K562 (cell line): ENCODE measurements around the gene ALOX12. TPM values are rescaled to one million over a fixed set of nuclear protein-coding genes. Genes with fewer than 3 reads are reported as not detected.

Experiments
- ATAC-seq: fragments of 200-7000 bp; cut with Tn5 transposase; 3 replicates; pipeline ENCODE4 v1.9.1; 2020; ENCODE audit warnings: moderate library complexity
- BruUV-seq: library from RNA; stranded (reverse); fragments of 400-500 nt; replicated peaks from 2 replicates; lab custom pipeline; 2021; lab: Mats Ljungman, UMichigan
- CTCF ChIA-PET: fragments of 300-600 bp; formaldehyde crosslinking; extraction: SDS; loops from one replicate; lab custom pipeline; 2021; ENCODE audit warnings: low intra/inter-chr PET ratio; lab: Yijun Ruan, JAX
- POLR2A ChIA-PET: fragments of 300-600, 350-650 bp; sonication (Branson Sonifier 250); formaldehyde crosslinking; extraction: SDS; loops from one replicate; lab custom pipeline; 2021; ENCODE audit warnings: antibody characterized with exemption, inconsistent platforms; lab: Yijun Ruan, JAX
- DNase-seq, 4 experiments: peaks; one replicate each; pipeline versions ENCODE4 v3.0.0 to v3.0.0-alpha.2; 2011 to 2018; ENCODE audit warnings: low spot score in 3 of 4, mixed read lengths in 3 of 4; ENCODE audit errors: extremely low read depth in 1 of 4
- FAIRE-seq: peaks from 2 replicates; lab custom pipeline; 2011; peaks lifted over from hg19 to GRCh38; lab: Jason Lieb, UNC
- H2AFZ ChIP-seq: 2 replicates; pipeline ENCODE4 v1.6.0; 2011; ENCODE audit warnings: low read depth, low read length, control low read depth, inconsistent platforms
- H3K27ac ChIP-seq: fragments of 200-600 bp; 3 replicates; pipeline ENCODE4 v1.8.0; 2011; ENCODE audit warnings: low read depth, mild to moderate bottlenecking, control low read depth, inconsistent platforms, low read length, moderate library complexity, mixed read lengths; ENCODE audit errors: extremely low read depth
- H3K27me3 ChIP-seq, 2 experiments: fragments of 300-600 bp in 1 of 2; 2 replicates in 1 of 2; 3 replicates in 1 of 2; pipeline versions ENCODE4 v1.6.0 to v1.8.0; 2011; ENCODE audit warnings: inconsistent platforms in 2 of 2, low read length in 2 of 2, mild to moderate bottlenecking in 1 of 2, mixed read lengths in 1 of 2, moderate library complexity in 1 of 2; ENCODE audit not compliant: control insufficient read depth in 2 of 2, insufficient read depth in 2 of 2
- H3K36me3 ChIP-seq: fragments of 300-600 bp; 3 replicates; pipeline ENCODE4 v1.8.0; 2011; ENCODE audit warnings: mild to moderate bottlenecking, low read length, inconsistent platforms; ENCODE audit not compliant: control insufficient read depth, insufficient read depth
- H3K4me1 ChIP-seq, 2 experiments: fragments of 200-600 bp in 1 of 2; replicated peaks in 1 of 2; 2 replicates in 1 of 2; 3 replicates in 1 of 2; pipeline versions ENCODE4 v1.5.1 to v1.8.0; 2011; ENCODE audit warnings: inconsistent platforms in 2 of 2, low read length in 2 of 2, mild to moderate bottlenecking in 1 of 2, mixed read lengths in 1 of 2, moderate library complexity in 1 of 2; ENCODE audit not compliant: control insufficient read depth in 2 of 2, insufficient read depth in 2 of 2
- H3K4me2 ChIP-seq: 2 replicates; pipeline ENCODE4 v1.6.1; 2011; ENCODE audit warnings: low read length, control low read depth, inconsistent platforms, mixed read lengths; ENCODE audit not compliant: insufficient read depth
- H3K4me3 ChIP-seq: fragments of 200-600 bp; sonication (generic), shearing (Covaris generic); 2 replicates; pipeline ENCODE4 v1.5.1; 2016; ENCODE audit warnings: control low read depth, inconsistent platforms
- H3K79me2 ChIP-seq: fragments of 200-600 bp; 3 replicates; pipeline ENCODE4 v1.8.0; 2011; ENCODE audit warnings: low read length, inconsistent platforms; ENCODE audit not compliant: control insufficient read depth, insufficient read depth
- H3K9ac ChIP-seq, 2 experiments: 2 replicates each; pipeline versions ENCODE4 v1.6.0 to v1.6.1; 2011; ENCODE audit warnings: low read depth in 2 of 2, low read length in 2 of 2, control low read depth in 1 of 2, inconsistent platforms in 1 of 2, mild to moderate bottlenecking in 1 of 2, mixed read lengths in 1 of 2; ENCODE audit not compliant: insufficient read depth in 1 of 2
- H3K9me1 ChIP-seq: one replicate; pipeline ENCODE4 v1.6.0; 2011; ENCODE audit warnings: inconsistent platforms, mild to moderate bottlenecking, low read length, moderate library complexity; ENCODE audit not compliant: control insufficient read depth, insufficient read depth
- H3K9me3 ChIP-seq: replicated peaks from 2 replicates; pipeline ENCODE4 v1.5.1; 2011; ENCODE audit warnings: low read depth, low read length, inconsistent platforms; ENCODE audit not compliant: control insufficient read depth, insufficient read depth
- H4K20me1 ChIP-seq: replicated peaks from 2 replicates; pipeline ENCODE4 v1.6.1; 2011; ENCODE audit warnings: low read length, inconsistent platforms, mixed read lengths; ENCODE audit not compliant: control insufficient read depth, insufficient read depth
- RBFOX2 ChIP-seq: fragments of 200-400 bp; formaldehyde crosslinking; IDR thresholded peaks from 2 replicates; pipeline ENCODE4 v1.6.1; 2017; ENCODE audit warnings: low read depth, mild to moderate bottlenecking, low read length, moderate library complexity
- STAT5A ChIP-seq: IDR thresholded peaks from 2 replicates; pipeline ENCODE4 v1.6.1; 2012; ENCODE audit warnings: low read length, inconsistent platforms, borderline replicate concordance
- ZKSCAN1 ChIP-seq: fragments of 150-350 bp; IDR thresholded peaks from 2 replicates; pipeline ENCODE4 v1.6.1; 2016; ENCODE audit warnings: low read depth, low read length
- WGBS: fragments of 100-300 bp; shearing (Covaris generic); methylation state at CpG from one replicate; pipeline ENCODE4 v1.1.6; 2016; ENCODE audit warnings: low coverage, mixed read lengths; ENCODE audit not compliant: insufficient coverage; ENCODE audit errors: missing lambda C conversion rate; 5-methylcytosine and 5-hydroxymethylcytosine counted together
- in situ Hi-C: fragments of 300-500 bp; cut with MboI; formaldehyde crosslinking; loops from 4 replicates; pipeline ENCODE4 v1.15.0; 2018; ENCODE audit warnings: inconsistent platforms, mixed read lengths
- intact Hi-C: fragments of 100-400 bp; cut with micrococcal nuclease; formaldehyde crosslinking; loops from 2 replicates; pipeline ENCODE4 v1.14.2; 2022
- polyA plus RNA-seq, 8 experiments: library from polyadenylated mRNA; depleted of rRNA in 4 of 8; stranded (reverse) in 5 of 8; unstranded in 3 of 8; fragments of >200 nt; fragmentation: Nextera tagmentation in 2 of 8; fragmentation: Illumina TruSeq in 1 of 8; extraction: Ambion mirVana in 2 of 8; extraction: Trizol in 1 of 8; gene quantifications; 2 replicates each; pipeline versions ENCODE4 v1.2.1 to v1.2.3, GENCODE V29; 2011 to 2014; ENCODE audit warnings: inconsistent platforms in 1 of 8, missing spikeins in 1 of 8
- total RNA-seq, 7 experiments: library from RNA; depleted of rRNA in 6 of 7; stranded (reverse); fragments of >200 nt in 6 of 7; fragmentation: Illumina TruSeq in 2 of 7; extraction: Trizol in 2 of 7; gene quantifications; 2 replicates each; pipeline versions ENCODE4 v1.2.1 to v1.2.3, GENCODE V29; 2011 to 2021; ENCODE audit warnings: low replicate concordance in 1 of 7
- TF ChIP-seq, protein P1 (sequence below): fragments of 450-650 bp; IDR thresholded peaks from 2 replicates; pipeline ENCODE4 v1.6.1; 2016; ENCODE audit warnings: mild to moderate bottlenecking, moderate library complexity

The ALOX12 gene
- total and polyA plus RNA-seq, 9 of the 15 experiments (the other 6 are each of a cell fraction or from before 2014, with no cell fraction given) = 0.09 to 1.1 (median 0.47) TPM; not detected in 1

- ChIA-PET POLR2A (interaction anchor here (0.6 to 2.5 kb wide), 4 partner anchors 11 to 185 kb away, joined by 3 to 14 read pairs (median 6); no protein-coding TSS in a partner anchor), CTCF (no interaction called here)
- in situ Hi-C loops (no loop called here), intact Hi-C loops (no loop called here)
- Histone ChIP-seq H3K4me2 (peak overlapping the region; percentile 70), H3K9me1 (no peaks in the 10 kb centered on the region), H2AFZ (0 out of 2 replicates have a peak overlapping the region, but pooled peaks have one; percentile 4), H3K36me3 (peaks cover 56% of the 10 kb centered on the region), H3K27ac (peak overlapping the region; percentile 80), H3K4me3 (no peak overlapping the region), H3K79me2 (peaks cover 6% of the 10 kb centered on the region; the same call in 2 of the 3 replicates), H3K9me3 (no peaks in the 10 kb centered on the region), H4K20me1 (no peaks in the 10 kb centered on the region), H3K9ac (peak overlapping the region; percentile 44 to 49; a peak in 3 of 4 replicates), H3K27me3 (no peaks in the 10 kb centered on the region), H3K4me1 (peaks cover 33 to 41% of the 10 kb centered on the region in 2 experiments)
- no TSS peak for BruUV-seq
- ATAC-seq (peak; percentile 88), DNase-seq (peak; percentile 59 to 86 (median 74)), FAIRE-seq (peak; percentile 96)
- WGBS = 6% methylated on average over 11 of the region's 11 CpGs
- TF ChIP-seq, protein P1, sequence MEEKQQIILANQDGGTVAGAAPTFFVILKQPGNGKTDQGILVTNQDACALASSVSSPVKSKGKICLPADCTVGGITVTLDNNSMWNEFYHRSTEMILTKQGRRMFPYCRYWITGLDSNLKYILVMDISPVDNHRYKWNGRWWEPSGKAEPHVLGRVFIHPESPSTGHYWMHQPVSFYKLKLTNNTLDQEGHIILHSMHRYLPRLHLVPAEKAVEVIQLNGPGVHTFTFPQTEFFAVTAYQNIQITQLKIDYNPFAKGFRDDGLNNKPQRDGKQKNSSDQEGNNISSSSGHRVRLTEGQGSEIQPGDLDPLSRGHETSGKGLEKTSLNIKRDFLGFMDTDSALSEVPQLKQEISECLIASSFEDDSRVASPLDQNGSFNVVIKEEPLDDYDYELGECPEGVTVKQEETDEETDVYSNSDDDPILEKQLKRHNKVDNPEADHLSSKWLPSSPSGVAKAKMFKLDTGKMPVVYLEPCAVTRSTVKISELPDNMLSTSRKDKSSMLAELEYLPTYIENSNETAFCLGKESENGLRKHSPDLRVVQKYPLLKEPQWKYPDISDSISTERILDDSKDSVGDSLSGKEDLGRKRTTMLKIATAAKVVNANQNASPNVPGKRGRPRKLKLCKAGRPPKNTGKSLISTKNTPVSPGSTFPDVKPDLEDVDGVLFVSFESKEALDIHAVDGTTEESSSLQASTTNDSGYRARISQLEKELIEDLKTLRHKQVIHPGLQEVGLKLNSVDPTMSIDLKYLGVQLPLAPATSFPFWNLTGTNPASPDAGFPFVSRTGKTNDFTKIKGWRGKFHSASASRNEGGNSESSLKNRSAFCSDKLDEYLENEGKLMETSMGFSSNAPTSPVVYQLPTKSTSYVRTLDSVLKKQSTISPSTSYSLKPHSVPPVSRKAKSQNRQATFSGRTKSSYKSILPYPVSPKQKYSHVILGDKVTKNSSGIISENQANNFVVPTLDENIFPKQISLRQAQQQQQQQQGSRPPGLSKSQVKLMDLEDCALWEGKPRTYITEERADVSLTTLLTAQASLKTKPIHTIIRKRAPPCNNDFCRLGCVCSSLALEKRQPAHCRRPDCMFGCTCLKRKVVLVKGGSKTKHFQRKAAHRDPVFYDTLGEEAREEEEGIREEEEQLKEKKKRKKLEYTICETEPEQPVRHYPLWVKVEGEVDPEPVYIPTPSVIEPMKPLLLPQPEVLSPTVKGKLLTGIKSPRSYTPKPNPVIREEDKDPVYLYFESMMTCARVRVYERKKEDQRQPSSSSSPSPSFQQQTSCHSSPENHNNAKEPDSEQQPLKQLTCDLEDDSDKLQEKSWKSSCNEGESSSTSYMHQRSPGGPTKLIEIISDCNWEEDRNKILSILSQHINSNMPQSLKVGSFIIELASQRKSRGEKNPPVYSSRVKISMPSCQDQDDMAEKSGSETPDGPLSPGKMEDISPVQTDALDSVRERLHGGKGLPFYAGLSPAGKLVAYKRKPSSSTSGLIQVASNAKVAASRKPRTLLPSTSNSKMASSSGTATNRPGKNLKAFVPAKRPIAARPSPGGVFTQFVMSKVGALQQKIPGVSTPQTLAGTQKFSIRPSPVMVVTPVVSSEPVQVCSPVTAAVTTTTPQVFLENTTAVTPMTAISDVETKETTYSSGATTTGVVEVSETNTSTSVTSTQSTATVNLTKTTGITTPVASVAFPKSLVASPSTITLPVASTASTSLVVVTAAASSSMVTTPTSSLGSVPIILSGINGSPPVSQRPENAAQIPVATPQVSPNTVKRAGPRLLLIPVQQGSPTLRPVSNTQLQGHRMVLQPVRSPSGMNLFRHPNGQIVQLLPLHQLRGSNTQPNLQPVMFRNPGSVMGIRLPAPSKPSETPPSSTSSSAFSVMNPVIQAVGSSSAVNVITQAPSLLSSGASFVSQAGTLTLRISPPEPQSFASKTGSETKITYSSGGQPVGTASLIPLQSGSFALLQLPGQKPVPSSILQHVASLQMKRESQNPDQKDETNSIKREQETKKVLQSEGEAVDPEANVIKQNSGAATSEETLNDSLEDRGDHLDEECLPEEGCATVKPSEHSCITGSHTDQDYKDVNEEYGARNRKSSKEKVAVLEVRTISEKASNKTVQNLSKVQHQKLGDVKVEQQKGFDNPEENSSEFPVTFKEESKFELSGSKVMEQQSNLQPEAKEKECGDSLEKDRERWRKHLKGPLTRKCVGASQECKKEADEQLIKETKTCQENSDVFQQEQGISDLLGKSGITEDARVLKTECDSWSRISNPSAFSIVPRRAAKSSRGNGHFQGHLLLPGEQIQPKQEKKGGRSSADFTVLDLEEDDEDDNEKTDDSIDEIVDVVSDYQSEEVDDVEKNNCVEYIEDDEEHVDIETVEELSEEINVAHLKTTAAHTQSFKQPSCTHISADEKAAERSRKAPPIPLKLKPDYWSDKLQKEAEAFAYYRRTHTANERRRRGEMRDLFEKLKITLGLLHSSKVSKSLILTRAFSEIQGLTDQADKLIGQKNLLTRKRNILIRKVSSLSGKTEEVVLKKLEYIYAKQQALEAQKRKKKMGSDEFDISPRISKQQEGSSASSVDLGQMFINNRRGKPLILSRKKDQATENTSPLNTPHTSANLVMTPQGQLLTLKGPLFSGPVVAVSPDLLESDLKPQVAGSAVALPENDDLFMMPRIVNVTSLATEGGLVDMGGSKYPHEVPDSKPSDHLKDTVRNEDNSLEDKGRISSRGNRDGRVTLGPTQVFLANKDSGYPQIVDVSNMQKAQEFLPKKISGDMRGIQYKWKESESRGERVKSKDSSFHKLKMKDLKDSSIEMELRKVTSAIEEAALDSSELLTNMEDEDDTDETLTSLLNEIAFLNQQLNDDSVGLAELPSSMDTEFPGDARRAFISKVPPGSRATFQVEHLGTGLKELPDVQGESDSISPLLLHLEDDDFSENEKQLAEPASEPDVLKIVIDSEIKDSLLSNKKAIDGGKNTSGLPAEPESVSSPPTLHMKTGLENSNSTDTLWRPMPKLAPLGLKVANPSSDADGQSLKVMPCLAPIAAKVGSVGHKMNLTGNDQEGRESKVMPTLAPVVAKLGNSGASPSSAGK = peak; percentile 38; the same call in 1 of the 2 replicates
- TF ChIP-seq ZKSCAN1 (no peak), STAT5A (no peak), RBFOX2 (0 out of 2 replicates have a peak, but pooled peaks have one; percentile 5)
Measured at GRCh38 chr17:6998855-6999508, 3.1 kb downstream of the ALOX12 start.
